Activated naive CD4-positive, alpha-beta T cell treated with anti-CD3 and anti-CD28 coated beads for 36 hours (primary cell): Measurements from ENCODE around the gene NLRC5. TPM values are rescaled to one million over a fixed set of nuclear protein-coding genes. Genes with fewer than 3 reads are reported as not detected.
A peak's percentile ranks its signal among the peaks of the same experiment; 100 is the strongest.
"Not testable (repeated sequence)": the region's sequence is repeated elsewhere in the genome, so short reads cannot be mapped to it uniquely, and the experiment has no call there.

ENCODE experiments used
- CTCF ChIA-PET: fragments of 350-600 bp; sonication (Branson Sonifier 250); formaldehyde crosslinking; loops from one replicate; lab custom pipeline; 2021; ENCODE audit warnings: antibody characterized with exemption; lab: Charles Lee
- DNase-seq: peaks from one replicate; pipeline ENCODE4 v3.0.0-alpha.2; 2020
- H3K27ac Mint-ChIP-seq: one replicate; pipeline ENCODE4 v1.8.0; 2021; ENCODE audit warnings: mild to moderate bottlenecking, mixed read lengths
- H3K27me3 Mint-ChIP-seq: one replicate; pipeline ENCODE4 v1.8.0; 2021; ENCODE audit warnings: low read depth, mixed read lengths
- H3K36me3 Mint-ChIP-seq: one replicate; pipeline ENCODE4 v1.8.0; 2021; ENCODE audit warnings: low read depth, mixed read lengths
- H3K4me1 Mint-ChIP-seq: one replicate; pipeline ENCODE4 v1.8.0; 2021; ENCODE audit warnings: low read depth, mixed read lengths
- H3K4me3 Mint-ChIP-seq: one replicate; pipeline ENCODE4 v1.8.0; 2021; ENCODE audit warnings: mild to moderate bottlenecking, moderate library complexity, mixed read lengths
- H3K9me3 Mint-ChIP-seq: one replicate; pipeline ENCODE4 v1.8.0; 2021; ENCODE audit warnings: mixed read lengths
- intact Hi-C: fragments of 100-400 bp; cut with micrococcal nuclease; formaldehyde crosslinking; loops from one replicate; pipeline ENCODE4 v1.15.1; 2023
- total RNA-seq, 2 experiments: library from RNA; stranded (reverse); gene quantifications; one replicate each; pipeline ENCODE4 v1.2.3, GENCODE V29; 2021

NLRC5 gene
- total RNA-seq, 2 experiments from 2014 or later: 104 to 119 TPM

GRCh38 chr16:56986361-56986760, 3.0 kb upstream of the NLRC5 start:
- intact Hi-C loops: loop anchor here (5.0 kb wide), 1 partner anchor 374 kb away; no protein-coding TSS in a partner anchor
- H3K4me1 Mint-ChIP-seq: peaks cover 68% of the 10 kb centered on the region
- CTCF ChIA-PET: interaction anchor here (4.6 kb wide), 1 partner anchor 21 kb away, joined by 32 read pairs; no protein-coding TSS in a partner anchor
- H3K27me3 Mint-ChIP-seq: no peaks in the 10 kb centered on the region
- no peak overlapping the region for H3K4me3 Mint-ChIP-seq
- peaks cover 41% of the 10 kb centered on the region for H3K36me3 Mint-ChIP-seq
- DNase-seq: no peak
- no peaks in the 10 kb centered on the region for H3K9me3 Mint-ChIP-seq
- H3K27ac Mint-ChIP-seq: peak overlapping the region; percentile 100

GRCh38 chr16:56986908-56987307, 2.4 kb upstream of the NLRC5 start:
- intact Hi-C loops: loop anchor here (5.0 kb wide), 1 partner anchor 375 kb away; no protein-coding TSS in a partner anchor
- H3K27me3 Mint-ChIP-seq, DNase-seq, H3K9me3 Mint-ChIP-seq: not testable (repeated sequence)
- Mint-ChIP-seq H3K36me3 (peaks cover 42% of the 10 kb centered on the region), H3K27ac (peak overlapping the region; percentile 100), H3K4me1 (peaks cover 66% of the 10 kb centered on the region), H3K4me3 (peak overlapping the region; percentile 99)
- CTCF ChIA-PET: interaction anchor here (0.6 to 4.6 kb wide), 2 partner anchors 22 to 33 kb away, joined by 6 to 32 read pairs; no protein-coding TSS in a partner anchor

- Mint-ChIP-seq H3K27me3 (no peaks in the 10 kb centered on the region), H3K4me3 (peak overlapping the region; percentile 99), H3K27ac (peak overlapping the region; percentile 100), H3K4me1 (peaks cover 65% of the 10 kb centered on the region), H3K36me3 (peaks cover 47% of the 10 kb centered on the region), H3K9me3 (no peaks in the 10 kb centered on the region)
- DNase-seq: no peak
- intact Hi-C loops: loop anchor here (2.0 to 5.0 kb wide), 2 partner anchors 49 to 375 kb away; no protein-coding TSS in a partner anchor
- CTCF ChIA-PET: interaction anchor here (0.6 to 4.6 kb wide), 2 partner anchors 23 to 33 kb away, joined by 6 to 32 read pairs; no protein-coding TSS in a partner anchor
Observed at GRCh38 chr16:56987692-56988091, 1.7 kb upstream of the NLRC5 start.

GRCh38 chr16:56988161-56988947, 1.0 kb upstream of the NLRC5 start:
- Mint-ChIP-seq H3K27me3 (no peaks in the 10 kb centered on the region), H3K27ac (peak overlapping the region; percentile 100), H3K4me3 (peak overlapping the region; percentile 99), H3K36me3 (peaks cover 46% of the 10 kb centered on the region), H3K4me1 (peaks cover 67% of the 10 kb centered on the region), H3K9me3 (no peaks in the 10 kb centered on the region)
- intact Hi-C loops: loop anchor here (2.0 to 5.0 kb wide), 2 partner anchors 50 to 376 kb away; no protein-coding TSS in a partner anchor
- CTCF ChIA-PET: interaction anchor here (1.3 to 4.6 kb wide), 3 partner anchors 23 to 54 kb away, joined by 4 to 32 read pairs (median 9); no protein-coding TSS in a partner anchor
- DNase-seq: no peak

- intact Hi-C loops: loop anchor here (1.0 to 5.0 kb wide), 9 partner anchors 24 to 547 kb away; partner anchors contain the start of genes CCDC102A, HERPUD1, PSME3IP1 and RSPRY1
- no peak for DNase-seq
- H3K9me3 Mint-ChIP-seq: no peaks in the 10 kb centered on the region
- peaks cover 73% of the 10 kb centered on the region for H3K4me1 Mint-ChIP-seq
- H3K4me3 Mint-ChIP-seq: peak overlapping the region; percentile 99
- H3K27me3 Mint-ChIP-seq: no peaks in the 10 kb centered on the region
- peaks cover 43% of the 10 kb centered on the region for H3K36me3 Mint-ChIP-seq
- CTCF ChIA-PET: interaction anchor here (0.5 to 4.6 kb wide), 4 partner anchors 18 to 52 kb away, joined by 4 to 32 read pairs (median 8); no protein-coding TSS in a partner anchor
- H3K27ac Mint-ChIP-seq: peak overlapping the region; percentile 100
Observed at GRCh38 chr16:56989988-56990387, 631 bp downstream of the NLRC5 start.

GRCh38 chr16:56990407-56991286, 1.3 kb downstream of the NLRC5 start:
- peaks cover 45% of the 10 kb centered on the region for H3K36me3 Mint-ChIP-seq
- no peaks in the 10 kb centered on the region for H3K27me3 Mint-ChIP-seq
- intact Hi-C loops: loop anchor here (1.0 to 5.0 kb wide), 4 partner anchors 9 to 547 kb away; partner anchors contain the start of genes CCDC102A and HERPUD1
- H3K9me3 Mint-ChIP-seq: no peaks in the 10 kb centered on the region
- H3K4me1 Mint-ChIP-seq: peaks cover 73% of the 10 kb centered on the region
- DNase-seq: no peak
- CTCF ChIA-PET: interaction anchor here (0.5 to 4.6 kb wide), 3 partner anchors 17 to 92 kb away, joined by 6 to 32 read pairs (median 6); no protein-coding TSS in a partner anchor
- peak overlapping the region; percentile 100 for H3K27ac Mint-ChIP-seq
- peak overlapping the region; percentile 99 for H3K4me3 Mint-ChIP-seq

GRCh38 chr16:56992431-56992830, 3.1 kb downstream of the NLRC5 start:
- H3K27ac Mint-ChIP-seq: peak overlapping the region; percentile 100
- not testable (repeated sequence) for DNase-seq, H3K9me3 Mint-ChIP-seq, H3K27me3 Mint-ChIP-seq
- H3K4me1 Mint-ChIP-seq: peaks cover 71% of the 10 kb centered on the region
- peaks cover 52% of the 10 kb centered on the region for H3K36me3 Mint-ChIP-seq
- H3K4me3 Mint-ChIP-seq: peak overlapping the region; percentile 99
- intact Hi-C loops: loop anchor here (5.0 kb wide), 1 partner anchor 545 kb away; the partner anchor contains the start of gene CCDC102A
- CTCF ChIA-PET: interaction anchor here (1.4 to 2.1 kb wide), 2 partner anchors 28 to 53 kb away, joined by 3 to 5 read pairs; no protein-coding TSS in a partner anchor

GRCh38 chr16:56993204-56993603, 3.8 kb downstream of the NLRC5 start:
- Mint-ChIP-seq H3K36me3 (peaks cover 47% of the 10 kb centered on the region), H3K27ac (peak overlapping the region; percentile 76), H3K4me1 (peaks cover 71% of the 10 kb centered on the region), H3K27me3 (no peaks in the 10 kb centered on the region), H3K9me3 (no peaks in the 10 kb centered on the region), H3K4me3 (peak overlapping the region; percentile 47)
- intact Hi-C loops: loop anchor here (1.0 to 5.0 kb wide), 2 partner anchors 21 to 544 kb away; partner anchors contain the start of gene CCDC102A
- no peak for DNase-seq
- CTCF ChIA-PET: interaction anchor here (1.4 to 2.1 kb wide), 2 partner anchors 29 to 52 kb away, joined by 3 to 5 read pairs; no protein-coding TSS in a partner anchor

GRCh38 chr16:56994311-56994710, 5.0 kb downstream of the NLRC5 start:
- peaks cover 77% of the 10 kb centered on the region for H3K4me1 Mint-ChIP-seq
- H3K27ac Mint-ChIP-seq: peak overlapping the region; percentile 76
- CTCF ChIA-PET: no interaction called here
- H3K9me3 Mint-ChIP-seq: no peaks in the 10 kb centered on the region
- no peaks in the 10 kb centered on the region for H3K27me3 Mint-ChIP-seq
- intact Hi-C loops: loop anchor here (5.0 kb wide), 1 partner anchor 543 kb away; the partner anchor contains the start of gene CCDC102A
- DNase-seq: no peak
- peaks cover 41% of the 10 kb centered on the region for H3K36me3 Mint-ChIP-seq
- H3K4me3 Mint-ChIP-seq: peak overlapping the region; percentile 17

- CTCF ChIA-PET: interaction anchor here (1.0 to 1.5 kb wide), 3 partner anchors 10 to 15 kb away, joined by 3 to 5 read pairs (median 3); no protein-coding TSS in a partner anchor
- no peaks in the 10 kb centered on the region for H3K27me3 Mint-ChIP-seq
- H3K9me3 Mint-ChIP-seq: no peaks in the 10 kb centered on the region
- intact Hi-C loops: no loop called here
- H3K4me3 Mint-ChIP-seq: no peak overlapping the region
- peak overlapping the region; percentile 76 for H3K27ac Mint-ChIP-seq
- H3K4me1 Mint-ChIP-seq: peaks cover 86% of the 10 kb centered on the region
- H3K36me3 Mint-ChIP-seq: peaks cover 37% of the 10 kb centered on the region
- no peak for DNase-seq
Observed at GRCh38 chr16:56995136-56995805, 5.9 kb downstream of the NLRC5 start.

- Mint-ChIP-seq H3K27ac (peak overlapping the region; percentile 97), H3K36me3 (peaks cover 32% of the 10 kb centered on the region), H3K27me3 (no peaks in the 10 kb centered on the region), H3K4me1 (peaks cover 93% of the 10 kb centered on the region), H3K4me3 (no peak overlapping the region), H3K9me3 (no peaks in the 10 kb centered on the region)
- intact Hi-C loops: no loop called here
- CTCF ChIA-PET: no interaction called here
- no peak for DNase-seq
Observed at GRCh38 chr16:56997264-56997663, 7.9 kb downstream of the NLRC5 start.
